Measurements from ENCODE around the gene ALDH9A1. TPM values are rescaled to one million over a fixed set of nuclear protein-coding genes. Genes with fewer than 3 reads are reported as not detected.

ALDH9A1 gene
- 66.8 and 84.7 TPM in 2 replicates for total RNA-seq

GRCh38 chr1:165697881-165698760, at the start of gene ALDH9A1:
ALDH9A1 (minus strand) TSS chr1:165698562; CDS start chr1:165698558, 4 bp downstream.

GRCh38 chr1:165630629-165631341, 67.6 kb downstream of the ALDH9A1 start, which contains the start of gene MGST3:
MGST3 (plus strand) TSS chr1:165631234; CDS start chr1:165649848, 18,614 bp downstream.

Other genes starting within 250 kb of the ALDH9A1 start
- not detected in 2 replicates for gene LRRC52, start 154.6 kb downstream of the ALDH9A1 start, total RNA-seq
- 109 and 138 TPM in 2 replicates for gene MGST3, start 67.3 kb downstream of the ALDH9A1 start, total RNA-seq
- 57.8 and 87.9 TPM in 2 replicates for gene TMCO1, start 70.3 kb upstream of the ALDH9A1 start, total RNA-seq
- 76.5 and 88.7 TPM in 2 replicates for gene UCK2, start 129.1 kb upstream of the ALDH9A1 start, total RNA-seq